ENCODE measurements around the gene SCN4A. TPM values are rescaled to one million over a fixed set of nuclear protein-coding genes. Genes with fewer than 3 reads are reported as not detected.
"Not testable (repeated sequence)": the region's sequence is repeated elsewhere in the genome, so short reads cannot be mapped to it uniquely, and the experiment has no call there.

Gene SCN4A
- 1.3 TPM in 1 of 2 replicates, not detected in the other for polyA plus RNA-seq (2014; cell fraction: cytosol; rRNA removed)
- not detected in 2 replicates for polyA plus RNA-seq (2014; cell fraction: nucleus; rRNA removed)

- no peak for DNase-seq (ENCODE audit: low spot score)
Measured at GRCh38 chr17:63972796-63973195, at the start of gene SCN4A. Gene SCN4A, minus strand, starts transcription at chr17:63972918. Its CDS starts 77 bp downstream, at chr17:63972841.

GRCh38 chr17:64020056-64020766 lies 47.5 kb upstream of the SCN4A start, which contains the start of gene ICAM2:
Gene ICAM2, minus strand, starts transcription at chr17:64020633. Its CDS starts 13,942 bp downstream, at chr17:64006691.
- DNase-seq (ENCODE audit: low spot score), result no peak

GRCh38 chr17:64019551-64019961 lies 46.8 kb upstream of the SCN4A start:
- not testable (repeated sequence) for DNase-seq (ENCODE audit: low spot score)

GRCh38 chr17:64017381-64017980 lies 44.8 kb upstream of the SCN4A start:
- no peak for DNase-seq (ENCODE audit: low spot score)

GRCh38 chr17:64016974-64017373 lies 44.3 kb upstream of the SCN4A start:
- no peak for DNase-seq (ENCODE audit: low spot score)

GRCh38 chr17:64016231-64016784 lies 43.6 kb upstream of the SCN4A start:
- DNase-seq (ENCODE audit: low spot score), result no peak

- DNase-seq (ENCODE audit: low spot score), result no peak
Measured at GRCh38 chr17:64015447-64015846, 42.7 kb upstream of the SCN4A start.

GRCh38 chr17:64009571-64010402 lies 37.1 kb upstream of the SCN4A start:
- no peak for DNase-seq (ENCODE audit: low spot score)

GRCh38 chr17:64008830-64009229 lies 36.1 kb upstream of the SCN4A start:
- no peak for DNase-seq (ENCODE audit: low spot score)

- DNase-seq (ENCODE audit: low spot score), result no peak
Measured at GRCh38 chr17:64008346-64008745, 35.6 kb upstream of the SCN4A start.

- DNase-seq (ENCODE audit: low spot score), result no peak
Measured at GRCh38 chr17:64007838-64008282, 35.1 kb upstream of the SCN4A start.

GRCh38 chr17:64007089-64007837 lies 34.5 kb upstream of the SCN4A start:
- DNase-seq (ENCODE audit: low spot score), result not testable (repeated sequence)

GRCh38 chr17:64006361-64007088 lies 33.8 kb upstream of the SCN4A start:
- DNase-seq (ENCODE audit: low spot score), result peak; percentile 81

- no peak for DNase-seq (ENCODE audit: low spot score)
Measured at GRCh38 chr17:64005734-64006167, 33.0 kb upstream of the SCN4A start.

- DNase-seq (ENCODE audit: low spot score), result no peak
Measured at GRCh38 chr17:64004903-64005733, 32.4 kb upstream of the SCN4A start.

- no peak for DNase-seq (ENCODE audit: low spot score)
Measured at GRCh38 chr17:64004218-64004770, 31.6 kb upstream of the SCN4A start.

- DNase-seq (ENCODE audit: low spot score), result no peak
Measured at GRCh38 chr17:64003526-64004121, 30.9 kb upstream of the SCN4A start.

All from SK-N-DZ (cell line).